HG02885 (cell line): ENCODE results near the gene CTNNBL1.

Experiments used
- ATAC-seq: cut with Tn5 transposase; IDR thresholded peaks from one replicate; pipeline ENCODE4 v1.9.1; 2021; ENCODE audit warnings: mild to moderate bottlenecking; ENCODE audit not compliant: unreplicated experiment, poor library complexity

Gene CTNNBL1

DNA sequence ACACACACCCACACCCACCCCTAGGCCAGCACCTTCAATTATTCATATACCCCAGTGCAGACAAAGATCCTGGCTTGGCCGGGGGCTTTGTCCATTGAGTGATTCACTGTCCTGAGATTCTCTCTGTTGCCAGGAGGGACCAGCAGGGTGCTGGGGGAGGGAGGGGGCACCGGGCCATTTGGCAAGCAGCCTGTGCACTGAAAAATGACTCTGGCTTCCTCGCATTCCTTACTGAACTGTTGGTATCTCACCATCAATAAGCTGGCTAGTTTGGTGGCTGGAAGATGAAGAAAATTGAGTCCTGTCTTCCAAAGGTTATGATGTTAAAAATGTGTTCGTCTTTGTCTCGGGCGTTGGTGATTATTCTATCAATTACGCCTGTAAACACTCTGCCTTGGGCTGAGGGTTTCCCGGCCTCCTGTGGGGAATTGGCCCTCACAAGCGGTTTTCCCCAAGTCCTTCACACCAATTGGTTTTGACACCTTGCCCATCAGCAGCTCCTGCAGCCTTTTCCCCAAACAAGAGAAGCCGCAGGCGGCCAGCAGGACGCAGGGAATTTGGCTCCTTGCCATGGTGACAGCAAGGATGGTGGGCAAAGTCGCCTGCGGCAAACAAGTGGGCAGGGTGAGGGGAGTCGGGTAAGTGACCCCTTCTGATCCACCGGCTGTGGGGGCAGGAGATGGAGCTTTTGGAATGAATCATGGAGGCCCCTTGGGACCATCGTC, 214.0 kb downstream of the CTNNBL1 start:
- ATAC-seq = no peak

- ATAC-seq = no peak
Observed at GRCh38 chr20:37911261-37911660, 217.4 kb downstream of the CTNNBL1 start.

- no peak for ATAC-seq
Observed at GRCh38 chr20:37911838-37912281, 218.0 kb downstream of the CTNNBL1 start.

- ATAC-seq = no peak
Observed at GRCh38 chr20:37912874-37913273, 219.0 kb downstream of the CTNNBL1 start.

- no peak for ATAC-seq
Observed at GRCh38 chr20:37913567-37914366, 219.9 kb downstream of the CTNNBL1 start.

DNA sequence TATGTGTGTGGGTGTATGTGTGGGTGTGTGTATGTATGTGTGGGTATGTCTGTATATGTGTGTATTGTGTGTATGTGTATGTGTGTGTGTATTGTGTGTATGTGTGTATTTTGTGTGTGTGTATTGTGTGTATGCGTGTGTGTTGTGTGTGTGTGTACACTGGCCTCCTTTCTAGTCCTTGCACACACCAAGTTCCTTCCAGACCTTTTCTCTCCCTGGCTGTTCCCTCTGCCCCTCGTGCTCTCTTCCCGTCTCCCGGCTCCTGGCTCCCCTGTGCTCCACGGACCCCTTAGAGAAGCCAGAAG, 220.5 kb downstream of the CTNNBL1 start:
- no peak for ATAC-seq

- ATAC-seq = no peak
Observed at GRCh38 chr20:37914672-37915433, 221.0 kb downstream of the CTNNBL1 start.

DNA sequence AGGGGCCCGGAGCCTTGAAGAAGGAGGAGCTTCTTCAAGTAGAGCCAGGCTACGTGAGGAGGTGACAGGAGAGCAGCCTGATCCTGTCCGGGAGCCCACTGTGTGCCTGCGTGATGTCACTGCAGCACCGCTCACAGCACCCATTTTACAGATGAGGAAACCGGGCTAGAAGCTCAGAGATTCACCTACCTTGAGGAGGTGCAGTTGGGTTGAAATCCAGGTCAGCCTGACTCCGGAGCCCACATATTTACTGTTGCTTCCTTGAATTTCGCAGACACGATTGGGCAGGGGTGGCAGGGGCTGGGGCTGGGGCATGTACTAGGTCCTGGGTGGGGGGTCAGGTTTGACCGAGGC, 221.6 kb downstream of the CTNNBL1 start:
- no peak for ATAC-seq

DNA sequence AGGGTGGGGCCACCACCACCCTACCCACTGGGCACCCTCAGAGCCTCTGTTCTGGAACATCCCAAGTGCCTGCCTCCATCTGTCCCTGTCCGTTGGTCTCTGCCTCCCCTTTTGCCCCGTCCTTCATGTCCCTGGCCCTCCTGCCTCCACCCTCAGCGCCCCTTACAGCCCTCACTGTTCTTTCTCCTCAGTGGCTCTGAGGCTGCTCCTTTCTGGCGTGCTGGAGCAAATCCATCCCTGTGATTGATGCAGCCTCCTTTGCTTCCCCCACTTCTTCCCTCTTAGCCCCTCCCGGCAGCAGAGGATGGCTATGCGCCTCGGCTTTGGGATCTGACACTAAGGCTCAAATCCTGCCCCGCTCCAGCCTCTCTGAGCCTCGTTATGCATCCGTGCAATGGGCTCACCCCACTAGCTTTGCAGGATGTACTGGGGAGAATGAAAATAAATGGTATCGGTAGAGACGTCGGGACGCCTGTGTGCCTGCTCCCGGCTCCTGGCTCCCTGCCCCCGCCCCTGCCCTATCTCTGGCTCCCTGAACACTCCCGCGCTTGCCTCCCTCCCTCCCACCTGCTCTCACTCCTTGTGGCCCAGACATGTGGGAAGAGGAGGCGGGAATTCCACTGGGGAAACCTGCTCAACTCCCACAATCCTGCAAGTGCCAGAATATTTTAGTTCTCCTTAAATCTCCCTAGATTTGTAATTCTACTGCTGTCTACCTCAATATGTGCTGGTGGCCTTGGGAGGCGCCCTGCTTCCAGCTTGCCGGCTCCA, 222.2 kb downstream of the CTNNBL1 start:
- ATAC-seq = no peak

GRCh38 chr20:37917461-37917860, 223.6 kb downstream of the CTNNBL1 start:
- no peak for ATAC-seq

DNA sequence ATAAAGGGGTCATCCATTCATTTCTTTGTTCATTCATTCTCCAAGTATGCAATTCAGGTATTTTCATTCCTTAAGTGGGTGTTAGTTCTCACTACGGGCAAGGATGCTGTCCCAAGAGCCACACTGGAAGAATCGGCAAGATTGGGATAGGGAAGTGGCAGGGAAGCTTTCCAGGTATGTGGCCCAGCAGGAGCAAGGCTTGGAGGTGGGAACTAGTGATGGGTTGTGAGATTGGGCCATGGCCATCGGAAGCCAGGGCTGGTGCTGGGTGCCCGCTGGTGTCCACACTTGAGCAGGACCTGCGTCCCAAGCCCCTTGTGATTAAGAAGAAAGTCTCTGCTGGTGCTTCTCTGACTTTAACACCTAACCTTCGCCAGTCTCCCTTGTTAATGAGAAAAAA, 224.2 kb downstream of the CTNNBL1 start:
- no peak for ATAC-seq

DNA sequence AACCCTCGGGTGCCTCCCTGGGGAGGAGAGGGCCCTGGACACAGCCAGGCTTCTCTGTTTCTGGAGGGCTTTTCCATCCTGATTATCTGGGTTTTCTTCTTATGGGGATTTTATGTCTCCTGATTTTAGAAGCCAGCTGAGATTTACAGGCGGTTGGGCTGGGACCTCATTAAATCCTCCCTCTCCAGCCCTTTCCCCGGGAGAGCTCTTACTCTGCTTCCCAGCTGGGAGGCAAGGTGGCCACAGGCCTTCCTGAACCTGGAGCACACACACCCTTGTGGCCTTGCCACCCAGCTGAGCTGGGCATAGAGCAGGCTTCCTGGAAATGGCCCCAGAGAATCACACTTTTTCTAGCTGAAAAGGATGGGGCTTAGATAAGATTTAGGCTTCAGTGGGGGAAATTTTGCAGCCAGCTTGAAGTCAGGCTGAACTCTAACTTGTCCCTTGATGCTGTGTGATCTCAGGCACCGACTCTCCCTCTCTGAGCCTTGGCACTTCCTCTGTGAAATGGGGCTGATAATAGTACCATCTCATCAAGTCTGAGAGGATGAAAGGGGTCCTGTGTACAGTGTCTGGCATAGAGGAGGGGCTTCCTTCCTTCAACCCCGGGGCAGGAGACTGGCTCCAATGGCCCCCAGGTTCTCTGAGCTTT, 225.7 kb downstream of the CTNNBL1 start:
- no peak for ATAC-seq

- no peak for ATAC-seq
Observed at GRCh38 chr20:37920270-37920669, 226.4 kb downstream of the CTNNBL1 start.

DNA sequence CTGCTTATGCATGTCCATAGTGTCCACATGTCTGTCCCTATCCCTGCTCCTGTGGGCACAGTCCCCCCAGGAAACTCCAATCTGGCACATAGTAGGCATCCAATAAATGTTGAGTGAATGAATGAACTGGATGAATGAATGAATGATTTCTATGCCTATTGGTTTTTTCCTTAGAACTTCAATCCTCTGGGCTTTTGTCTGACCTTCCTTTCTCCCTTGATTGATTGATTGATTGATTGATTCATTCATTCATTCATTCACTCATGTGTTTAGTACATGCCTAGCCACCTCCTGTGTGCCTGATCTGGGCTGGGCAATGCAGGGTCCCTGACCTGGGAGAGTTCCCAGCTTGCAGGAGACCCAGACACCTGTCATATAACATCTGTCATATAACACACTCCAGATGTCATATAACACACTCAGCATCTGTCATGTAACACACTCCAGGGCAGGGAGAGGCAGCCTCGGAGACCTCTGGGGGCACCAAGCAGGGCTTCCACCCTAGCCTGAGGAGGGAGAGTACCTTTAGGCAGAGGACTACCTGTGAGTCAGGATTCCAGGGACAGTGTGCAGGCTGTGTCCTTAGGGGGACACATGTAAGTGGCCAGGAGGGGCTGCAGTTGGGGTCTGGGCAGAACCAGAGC, 227.0 kb downstream of the CTNNBL1 start:
- no peak for ATAC-seq

DNA sequence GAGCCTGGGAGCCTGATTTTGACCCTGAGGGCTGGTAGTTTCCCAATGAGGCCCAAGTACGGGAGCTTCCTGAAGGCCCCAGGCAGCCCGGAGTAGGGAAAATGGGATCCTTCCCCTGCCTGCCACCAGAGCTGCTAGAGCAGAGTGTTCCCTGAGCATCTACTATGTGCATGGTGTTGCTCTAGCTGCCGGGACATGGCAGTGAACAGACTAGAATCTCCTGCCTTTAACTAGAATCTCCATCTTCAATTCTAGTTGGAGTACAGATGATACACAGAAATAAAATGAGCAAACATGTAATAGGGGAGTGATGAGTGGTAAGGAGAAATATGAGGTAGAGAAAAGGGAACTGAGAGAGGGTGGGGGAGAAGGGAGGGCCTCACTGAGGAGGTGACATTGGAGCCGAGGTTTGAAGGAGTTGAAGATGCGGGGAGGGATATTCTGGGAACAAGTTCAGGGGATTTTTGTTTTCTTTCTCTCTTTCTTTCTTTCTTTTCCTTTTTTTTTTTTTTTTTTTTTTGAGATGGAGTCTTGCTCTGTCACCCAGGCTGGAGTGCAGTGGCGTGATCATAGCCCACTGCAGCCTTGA, 227.6 kb downstream of the CTNNBL1 start:
- ATAC-seq = no peak
